ENCODE data around the gene KCND3. TPM values are rescaled to one million over a fixed set of nuclear protein-coding genes. Genes with fewer than 3 reads are reported as not detected.

The KCND3 gene
- total RNA-seq, 1 donor from 2014 or later: 8.1 TPM

DNA sequence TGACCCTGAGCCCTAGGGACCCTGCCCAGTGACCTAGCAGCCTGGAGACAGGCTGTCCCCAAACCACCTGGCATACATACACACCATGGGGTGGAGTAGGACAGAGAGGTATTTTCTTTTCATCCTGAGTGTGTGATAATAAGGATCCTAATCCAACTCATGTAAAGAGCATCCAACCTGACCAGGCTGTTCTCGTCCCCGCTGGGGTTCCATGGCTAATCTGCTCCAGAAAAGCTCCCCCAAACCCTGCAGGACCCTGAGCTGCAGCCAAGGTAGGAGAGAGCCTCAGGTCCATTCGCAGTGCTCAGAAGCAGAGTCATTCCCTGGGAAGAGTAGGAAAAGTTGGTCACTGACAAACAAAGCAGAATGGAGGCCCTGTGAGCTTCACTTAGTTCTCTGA, 31.4 kb downstream of the KCND3 start:
- TF ChIP-seq, protein P1, sequence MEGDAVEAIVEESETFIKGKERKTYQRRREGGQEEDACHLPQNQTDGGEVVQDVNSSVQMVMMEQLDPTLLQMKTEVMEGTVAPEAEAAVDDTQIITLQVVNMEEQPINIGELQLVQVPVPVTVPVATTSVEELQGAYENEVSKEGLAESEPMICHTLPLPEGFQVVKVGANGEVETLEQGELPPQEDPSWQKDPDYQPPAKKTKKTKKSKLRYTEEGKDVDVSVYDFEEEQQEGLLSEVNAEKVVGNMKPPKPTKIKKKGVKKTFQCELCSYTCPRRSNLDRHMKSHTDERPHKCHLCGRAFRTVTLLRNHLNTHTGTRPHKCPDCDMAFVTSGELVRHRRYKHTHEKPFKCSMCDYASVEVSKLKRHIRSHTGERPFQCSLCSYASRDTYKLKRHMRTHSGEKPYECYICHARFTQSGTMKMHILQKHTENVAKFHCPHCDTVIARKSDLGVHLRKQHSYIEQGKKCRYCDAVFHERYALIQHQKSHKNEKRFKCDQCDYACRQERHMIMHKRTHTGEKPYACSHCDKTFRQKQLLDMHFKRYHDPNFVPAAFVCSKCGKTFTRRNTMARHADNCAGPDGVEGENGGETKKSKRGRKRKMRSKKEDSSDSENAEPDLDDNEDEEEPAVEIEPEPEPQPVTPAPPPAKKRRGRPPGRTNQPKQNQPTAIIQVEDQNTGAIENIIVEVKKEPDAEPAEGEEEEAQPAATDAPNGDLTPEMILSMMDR (IDR thresholded peaks at IDR 0.05): no peak
- no peak for TF ChIP-seq POLR2AphosphoS5 (IDR thresholded peaks at IDR 0.05; ENCODE audit: insufficient read depth in 1 of 2, low read depth in 1 of 2)
- TF ChIP-seq POLR2A (IDR thresholded peaks at IDR 0.05): no peak
- Histone ChIP-seq H3K4me1 (no peaks in the 10 kb centered on the region), H3K27ac (no peak overlapping the region), H3K9me3 (no peaks in the 10 kb centered on the region), H3K27me3 (no peaks in the 10 kb centered on the region), H3K4me3 (no peak overlapping the region), H3K36me3 (no peaks in the 10 kb centered on the region)
- intact Hi-C loops (cut with DNase I): no loop called here
- DNase-seq (ENCODE audit: extremely low spot score in 2 of 2): no peak

DNA sequence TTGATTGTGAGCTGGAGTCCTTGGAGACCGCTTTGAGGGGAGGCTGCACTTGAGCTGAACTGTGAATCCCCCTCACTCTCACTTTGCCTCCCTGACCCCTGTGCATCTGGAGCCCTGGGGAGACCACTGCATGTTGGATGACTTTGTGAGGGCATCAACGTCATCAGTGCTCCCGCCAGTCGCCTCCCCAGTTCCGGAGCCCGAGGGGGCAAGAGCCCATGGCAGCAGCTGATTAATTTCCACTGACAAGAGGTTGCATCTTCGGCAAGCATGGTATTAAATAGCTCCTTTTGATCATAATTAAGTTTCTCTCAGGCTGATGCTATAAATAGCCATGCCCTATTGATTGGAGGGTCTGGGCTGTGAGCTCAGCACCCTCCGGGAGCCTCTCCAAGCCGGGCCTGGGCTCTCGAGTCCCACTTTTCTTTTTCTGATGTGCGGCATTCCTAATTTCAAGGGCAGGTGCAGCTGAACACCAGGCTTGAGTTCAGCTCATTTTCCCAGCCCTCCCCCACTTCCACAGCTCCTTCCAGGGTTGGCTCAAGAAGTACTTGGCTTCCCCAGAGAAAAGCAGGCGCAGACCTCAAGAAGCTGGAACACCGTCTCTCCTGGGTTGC, 33.2 kb downstream of the KCND3 start:
- no peak for TF ChIP-seq POLR2AphosphoS5 (IDR thresholded peaks at IDR 0.05; ENCODE audit: insufficient read depth in 1 of 2, low read depth in 1 of 2)
- TF ChIP-seq POLR2A (IDR thresholded peaks at IDR 0.05): no peak
- TF ChIP-seq, protein P1 (IDR thresholded peaks at IDR 0.05): no peak
- no peak for DNase-seq (ENCODE audit: extremely low spot score in 2 of 2)
- no peaks in the 10 kb centered on the region for H3K27me3 ChIP-seq
- no peak overlapping the region for H3K27ac ChIP-seq
- no peaks in the 10 kb centered on the region for H3K4me1 ChIP-seq
- H3K4me3 ChIP-seq: no peak overlapping the region
- H3K36me3 ChIP-seq: no peaks in the 10 kb centered on the region
- H3K9me3 ChIP-seq: no peaks in the 10 kb centered on the region
- intact Hi-C loops (cut with DNase I): no loop called here

DNA sequence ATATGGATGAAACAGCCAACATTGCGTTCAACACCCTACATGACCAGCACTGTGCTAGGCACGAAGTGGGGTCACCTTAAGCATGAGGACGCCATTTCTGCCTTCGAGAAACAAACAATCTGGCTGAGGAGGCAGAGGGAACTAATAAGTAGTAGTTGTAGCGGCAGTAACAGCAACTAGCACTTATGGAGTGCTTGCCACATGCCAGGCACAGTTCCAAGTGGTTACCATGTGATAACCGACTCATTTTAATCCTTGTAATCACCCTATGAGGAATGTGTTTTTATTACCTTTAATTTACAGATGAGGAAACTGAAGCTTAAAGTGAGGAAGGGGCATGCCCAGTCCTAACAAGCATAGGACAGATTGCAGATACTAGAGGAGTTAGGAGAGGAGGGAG, 33.7 kb downstream of the KCND3 start:
- no peaks in the 10 kb centered on the region for H3K36me3 ChIP-seq
- H3K27ac ChIP-seq: no peak overlapping the region
- intact Hi-C loops (cut with DNase I): no loop called here
- no peaks in the 10 kb centered on the region for H3K9me3 ChIP-seq
- TF ChIP-seq POLR2AphosphoS5 (IDR thresholded peaks at IDR 0.05; ENCODE audit: insufficient read depth in 1 of 2, low read depth in 1 of 2) (no peak), POLR2A (IDR thresholded peaks at IDR 0.05) (no peak)
- TF ChIP-seq, protein P1 (IDR thresholded peaks at IDR 0.05): no peak
- H3K4me1 ChIP-seq: no peaks in the 10 kb centered on the region
- H3K27me3 ChIP-seq: no peaks in the 10 kb centered on the region
- no peak for DNase-seq (ENCODE audit: extremely low spot score in 2 of 2)
- no peak overlapping the region for H3K4me3 ChIP-seq

DNA sequence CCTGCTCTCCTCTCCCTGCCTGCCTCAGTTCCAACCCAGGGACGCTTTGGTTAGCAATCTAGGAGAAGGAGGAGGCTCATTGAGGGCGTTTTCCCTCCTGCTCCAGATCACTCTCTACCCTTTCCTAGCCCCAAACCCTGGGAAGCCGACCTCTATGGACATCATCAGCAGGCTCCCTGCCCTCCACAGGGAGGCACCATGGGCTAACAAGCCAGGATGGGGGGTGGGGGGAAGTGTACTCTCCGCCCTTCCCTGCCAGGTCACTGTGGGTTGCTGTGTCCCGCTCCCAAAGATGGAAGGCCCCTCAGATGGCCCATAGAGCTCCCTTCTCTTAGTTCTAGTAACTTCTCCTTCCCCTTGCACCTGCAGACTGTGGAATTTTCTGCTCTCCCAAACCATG, 35.7 kb downstream of the KCND3 start:
- Histone ChIP-seq H3K27me3 (no peaks in the 10 kb centered on the region), H3K4me3 (no peak overlapping the region), H3K27ac (no peak overlapping the region), H3K36me3 (no peaks in the 10 kb centered on the region), H3K4me1 (peaks cover 5% of the 10 kb centered on the region), H3K9me3 (no peaks in the 10 kb centered on the region)
- TF ChIP-seq POLR2AphosphoS5 (IDR thresholded peaks at IDR 0.05; ENCODE audit: insufficient read depth in 1 of 2, low read depth in 1 of 2) (no peak), POLR2A (IDR thresholded peaks at IDR 0.05) (no peak)
- TF ChIP-seq, protein P1 (IDR thresholded peaks at IDR 0.05): no peak
- no peak for DNase-seq (ENCODE audit: extremely low spot score in 2 of 2)
- intact Hi-C loops (cut with DNase I): no loop called here

DNA sequence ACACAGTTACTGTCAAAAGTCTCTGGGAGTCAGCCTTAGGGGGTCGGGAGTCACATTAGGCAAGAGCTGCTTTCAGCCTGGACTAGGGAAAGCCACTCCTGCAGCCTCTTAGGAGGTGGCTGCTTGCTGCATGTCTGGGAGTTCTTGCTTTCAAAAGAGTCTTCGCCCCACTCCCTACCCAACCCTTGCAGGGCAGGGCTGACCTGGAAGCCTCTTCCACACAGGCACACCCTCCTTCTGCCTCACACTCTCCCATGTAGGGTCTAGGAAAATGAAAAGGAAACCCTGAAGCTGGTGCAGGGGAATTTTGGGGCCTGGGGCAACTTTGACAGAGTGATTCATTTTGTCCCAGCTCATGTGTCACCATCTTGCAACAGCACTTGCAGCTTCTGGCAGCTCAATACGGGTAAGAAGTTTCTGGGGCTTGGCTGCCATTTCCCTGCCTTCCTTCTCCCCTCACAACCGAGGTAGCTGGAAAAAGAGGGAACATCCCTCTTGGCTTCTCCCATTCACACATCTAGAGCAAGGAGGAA, 37.3 kb downstream of the KCND3 start:
- TF ChIP-seq, protein P1 (IDR thresholded peaks at IDR 0.05): no peak
- no peak for TF ChIP-seq POLR2AphosphoS5 (IDR thresholded peaks at IDR 0.05; ENCODE audit: insufficient read depth in 1 of 2, low read depth in 1 of 2)
- no peak for TF ChIP-seq POLR2A (IDR thresholded peaks at IDR 0.05)
- no peak for DNase-seq (ENCODE audit: extremely low spot score in 2 of 2)
- H3K9me3 ChIP-seq: no peaks in the 10 kb centered on the region

More for the DNA sequence above, 37.3 kb downstream of the KCND3 start:
- Histone ChIP-seq H3K36me3 (no peaks in the 10 kb centered on the region), H3K4me3 (no peak overlapping the region), H3K27ac (no peak overlapping the region), H3K27me3 (no peaks in the 10 kb centered on the region), H3K4me1 (peaks cover 17% of the 10 kb centered on the region)
- intact Hi-C loops (cut with DNase I): no loop called here
